Stimulated activated CD4-positive, alpha-beta T cell treated with anti-CD3 and anti-CD28 coated beads, Interleukin-4, amount 100 ng/mL, for 24 hours (primary cell): Measurements from ENCODE around the gene SAT2.
A peak's percentile ranks its signal among the peaks of the same experiment; 100 is the strongest.
"Not testable (repeated sequence)": the region's sequence is repeated elsewhere in the genome, so short reads cannot be mapped to it uniquely, and the experiment has no call there.

Experiments
- DNase-seq: peaks from one replicate; pipeline ENCODE4 v3.0.0-alpha.2; 2020

The SAT2 gene

GRCh38 chr17:7632492-7632894 is 4.9 kb upstream of the SAT2 start:
- peak; percentile 29 for DNase-seq

GRCh38 chr17:7631398-7632380 is 4.1 kb upstream of the SAT2 start:
- DNase-seq: no peak

GRCh38 chr17:7629939-7630571 is 2.4 kb upstream of the SAT2 start, which contains the start of gene SHBG:
SHBG (plus strand) TSS chr17:7630135; CDS start chr17:7630173, 38 bp downstream.
- DNase-seq: no peak

- DNase-seq: no peak
Measured at GRCh38 chr17:7626956-7627249, 718 bp downstream of the SAT2 start.

- DNase-seq: no peak
Measured at GRCh38 chr17:7626307-7626706, 1.3 kb downstream of the SAT2 start.

- DNase-seq: not testable (repeated sequence)
Measured at GRCh38 chr17:7625749-7626148, 1.9 kb downstream of the SAT2 start.

GRCh38 chr17:7623661-7624060 is 4.0 kb downstream of the SAT2 start:
- DNase-seq: no peak

GRCh38 chr17:7620835-7621234 is 6.8 kb downstream of the SAT2 start:
- no peak for DNase-seq

GRCh38 chr17:7618608-7619007 is 9.0 kb downstream of the SAT2 start:
- DNase-seq: no peak

- DNase-seq: no peak
Measured at GRCh38 chr17:7615265-7615747, 12.3 kb downstream of the SAT2 start.

- DNase-seq: peak; percentile 99
Measured at GRCh38 chr17:7614425-7615264, 13.0 kb downstream of the SAT2 start, which contains the start of gene FXR2. FXR2 (minus strand) TSS chr17:7614897; CDS start chr17:7614532, 365 bp downstream.

- no peak for DNase-seq
Measured at GRCh38 chr17:7613769-7614424, 13.7 kb downstream of the SAT2 start.

GRCh38 chr17:7612294-7612640 is 15.4 kb downstream of the SAT2 start:
- DNase-seq: no peak

GRCh38 chr17:7611635-7612293 is 15.9 kb downstream of the SAT2 start:
- no peak for DNase-seq

- no peak for DNase-seq
Measured at GRCh38 chr17:7610641-7611040, 17.0 kb downstream of the SAT2 start.

GRCh38 chr17:7606280-7606679 is 21.3 kb downstream of the SAT2 start:
- DNase-seq: no peak

GRCh38 chr17:7597561-7597960 is 30.1 kb downstream of the SAT2 start:
- DNase-seq: not testable (repeated sequence)

- DNase-seq: no peak
Measured at GRCh38 chr17:7593296-7593695, 34.3 kb downstream of the SAT2 start.

- DNase-seq: no peak
Measured at GRCh38 chr17:7592422-7593021, 35.1 kb downstream of the SAT2 start.

GRCh38 chr17:7591596-7591995 is 36.0 kb downstream of the SAT2 start:
- DNase-seq: no peak

- DNase-seq: no peak
Measured at GRCh38 chr17:7590743-7591142, 36.9 kb downstream of the SAT2 start.
